Thyroid gland (tissue), 4 donors: ENCODE results near the gene HMGB1.

Source experiments
- POLR2A ChIP-seq, 2 donors: fragments of 450-650 bp; IDR thresholded peaks; one replicate each; pipeline ENCODE4 v1.6.1; 2017; ENCODE audit warnings: antibody characterized with exemption in 2 of 2, mild to moderate bottlenecking in 2 of 2, moderate library complexity in 1 of 2
- TF ChIP-seq, protein P1 (sequence below), 6 experiments: fragments of 200-600 bp in 3 of 6; fragments of 450-650 bp in 3 of 6; sonication (generic) in 3 of 6; IDR thresholded peaks; one replicate each; pipeline ENCODE4 v1.5.1; 2016 to 2019; ENCODE audit warnings: antibody characterized with exemption in 6 of 6, mild to moderate bottlenecking in 2 of 6, inconsistent platforms in 1 of 6, moderate library complexity in 1 of 6

DNA sequence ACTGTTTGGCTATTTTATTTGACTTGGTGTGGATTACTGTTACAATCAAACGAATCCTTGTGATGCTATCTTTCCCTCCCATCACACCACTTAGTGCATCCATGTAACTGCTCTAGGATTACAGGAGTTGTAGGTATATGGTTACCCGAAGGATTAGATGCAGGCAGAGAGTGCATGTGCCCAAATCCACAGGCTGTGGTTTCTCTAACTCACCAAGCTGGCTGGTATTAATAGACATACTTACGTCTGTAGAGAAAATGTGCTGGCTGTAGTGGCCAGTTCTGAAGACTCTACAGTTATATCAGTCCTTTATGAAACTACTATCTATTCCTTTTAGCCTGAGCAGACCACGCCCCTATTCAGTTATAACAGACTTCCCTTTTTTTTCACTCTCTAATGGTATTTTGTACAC, 1.1 kb upstream of the HMGB1 start:
- TF ChIP-seq, protein P1, sequence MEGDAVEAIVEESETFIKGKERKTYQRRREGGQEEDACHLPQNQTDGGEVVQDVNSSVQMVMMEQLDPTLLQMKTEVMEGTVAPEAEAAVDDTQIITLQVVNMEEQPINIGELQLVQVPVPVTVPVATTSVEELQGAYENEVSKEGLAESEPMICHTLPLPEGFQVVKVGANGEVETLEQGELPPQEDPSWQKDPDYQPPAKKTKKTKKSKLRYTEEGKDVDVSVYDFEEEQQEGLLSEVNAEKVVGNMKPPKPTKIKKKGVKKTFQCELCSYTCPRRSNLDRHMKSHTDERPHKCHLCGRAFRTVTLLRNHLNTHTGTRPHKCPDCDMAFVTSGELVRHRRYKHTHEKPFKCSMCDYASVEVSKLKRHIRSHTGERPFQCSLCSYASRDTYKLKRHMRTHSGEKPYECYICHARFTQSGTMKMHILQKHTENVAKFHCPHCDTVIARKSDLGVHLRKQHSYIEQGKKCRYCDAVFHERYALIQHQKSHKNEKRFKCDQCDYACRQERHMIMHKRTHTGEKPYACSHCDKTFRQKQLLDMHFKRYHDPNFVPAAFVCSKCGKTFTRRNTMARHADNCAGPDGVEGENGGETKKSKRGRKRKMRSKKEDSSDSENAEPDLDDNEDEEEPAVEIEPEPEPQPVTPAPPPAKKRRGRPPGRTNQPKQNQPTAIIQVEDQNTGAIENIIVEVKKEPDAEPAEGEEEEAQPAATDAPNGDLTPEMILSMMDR (IDR thresholded peaks at IDR 0.05), result no peak
- TF ChIP-seq POLR2A (IDR thresholded peaks at IDR 0.05), result no peak
